GM13977 (cell line): ENCODE results near the gene TMEM50A.

ENCODE experiments used
- DNase-seq: peaks from one replicate; pipeline ENCODE4 v3.0.0; 2012; ENCODE audit warnings: low spot score
- in situ Hi-C: fragments of 300-500 bp; cut with MboI; formaldehyde crosslinking; loops from one replicate; pipeline ENCODE4 v1.12.0; 2022; ENCODE audit warnings: low sequenced_read_pairs, low pct_unique_long_range_greater_than_20kb, mixed read lengths, inconsistent platforms; ENCODE audit not compliant: unreplicated experiment
- TF ChIP-seq, protein P1 (sequence below): IDR thresholded peaks from 2 replicates; pipeline ENCODE4 v1.5.1; 2012; ENCODE audit warnings: mild to moderate bottlenecking, control low read depth; ENCODE audit not compliant: insufficient read depth; ENCODE audit errors: extremely low read depth, missing control alignments

TMEM50A gene

DNA sequence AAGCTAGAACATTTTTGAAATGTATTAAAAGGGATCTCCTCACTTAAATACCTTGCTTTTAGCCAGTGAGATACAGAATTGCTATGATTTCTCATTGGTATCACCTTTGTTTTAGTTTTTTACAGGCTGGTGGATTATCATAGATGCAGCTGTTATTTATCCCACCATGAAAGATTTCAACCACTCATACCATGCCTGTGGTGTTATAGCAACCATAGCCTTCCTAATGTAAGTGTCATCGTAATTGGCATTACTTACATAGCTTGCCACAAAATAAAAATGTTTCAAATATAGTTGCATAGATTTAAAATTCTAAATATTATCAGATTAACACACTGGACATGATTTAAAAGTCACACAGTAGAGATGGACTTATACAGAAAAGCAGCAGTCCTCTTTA is 4.7 kb downstream of the TMEM50A start:
- in situ Hi-C loops, result no loop called here
- TF ChIP-seq, protein P1, sequence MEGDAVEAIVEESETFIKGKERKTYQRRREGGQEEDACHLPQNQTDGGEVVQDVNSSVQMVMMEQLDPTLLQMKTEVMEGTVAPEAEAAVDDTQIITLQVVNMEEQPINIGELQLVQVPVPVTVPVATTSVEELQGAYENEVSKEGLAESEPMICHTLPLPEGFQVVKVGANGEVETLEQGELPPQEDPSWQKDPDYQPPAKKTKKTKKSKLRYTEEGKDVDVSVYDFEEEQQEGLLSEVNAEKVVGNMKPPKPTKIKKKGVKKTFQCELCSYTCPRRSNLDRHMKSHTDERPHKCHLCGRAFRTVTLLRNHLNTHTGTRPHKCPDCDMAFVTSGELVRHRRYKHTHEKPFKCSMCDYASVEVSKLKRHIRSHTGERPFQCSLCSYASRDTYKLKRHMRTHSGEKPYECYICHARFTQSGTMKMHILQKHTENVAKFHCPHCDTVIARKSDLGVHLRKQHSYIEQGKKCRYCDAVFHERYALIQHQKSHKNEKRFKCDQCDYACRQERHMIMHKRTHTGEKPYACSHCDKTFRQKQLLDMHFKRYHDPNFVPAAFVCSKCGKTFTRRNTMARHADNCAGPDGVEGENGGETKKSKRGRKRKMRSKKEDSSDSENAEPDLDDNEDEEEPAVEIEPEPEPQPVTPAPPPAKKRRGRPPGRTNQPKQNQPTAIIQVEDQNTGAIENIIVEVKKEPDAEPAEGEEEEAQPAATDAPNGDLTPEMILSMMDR, result no peak
- DNase-seq, result no peak

GRCh38 chr1:25343872-25344271 is 5.7 kb downstream of the TMEM50A start:
- no peak for DNase-seq
- TF ChIP-seq, protein P1, result no peak
- in situ Hi-C loops, result no loop called here

GRCh38 chr1:25347556-25347955 is 9.4 kb downstream of the TMEM50A start:
- no peak for DNase-seq
- in situ Hi-C loops, result loop anchor here (5.0 kb wide), 1 partner anchor 90 kb away; no protein-coding TSS in a partner anchor
- TF ChIP-seq, protein P1, result no peak

GRCh38 chr1:25349606-25350005 is 11.5 kb downstream of the TMEM50A start:
- in situ Hi-C loops, result loop anchor here (5.0 kb wide), 1 partner anchor 92 kb away; no protein-coding TSS in a partner anchor
- no peak for DNase-seq
- TF ChIP-seq, protein P1, result no peak

DNA sequence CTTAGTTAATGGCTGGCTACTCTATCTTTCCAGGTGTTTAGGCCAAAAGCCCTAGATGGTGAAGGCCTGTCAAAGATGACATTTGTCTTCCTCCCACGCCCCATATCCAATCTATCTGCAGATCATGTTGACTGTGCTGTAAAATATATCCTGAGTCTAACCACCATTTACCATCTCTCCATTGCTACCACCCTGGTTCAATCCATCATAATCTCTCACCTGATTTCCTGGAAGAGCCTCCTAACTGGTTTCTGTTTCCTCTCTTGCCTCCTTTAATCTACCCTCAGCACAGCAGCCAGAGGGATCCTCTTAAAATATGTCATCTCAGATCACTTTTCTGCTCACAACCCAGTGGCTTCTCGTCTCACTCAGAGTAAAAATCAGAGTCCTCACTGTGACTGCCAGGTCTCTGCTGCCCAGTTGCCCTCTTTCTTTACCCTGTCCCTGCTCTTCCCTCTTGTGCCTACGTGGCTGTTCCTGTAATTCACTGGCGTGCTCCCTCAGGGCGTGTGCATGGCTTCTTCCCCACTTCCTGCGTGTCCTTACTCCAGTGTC is 17.8 kb downstream of the TMEM50A start:
- TF ChIP-seq, protein P1, result no peak
- in situ Hi-C loops, result no loop called here
- no peak for DNase-seq

- no peak for DNase-seq
- in situ Hi-C loops, result no loop called here
- TF ChIP-seq, protein P1, result no peak
Measured at GRCh38 chr1:25356441-25356840, 18.3 kb downstream of the TMEM50A start.
